ENCODE results near the gene EMILIN3.

The EMILIN3 gene

DNA sequence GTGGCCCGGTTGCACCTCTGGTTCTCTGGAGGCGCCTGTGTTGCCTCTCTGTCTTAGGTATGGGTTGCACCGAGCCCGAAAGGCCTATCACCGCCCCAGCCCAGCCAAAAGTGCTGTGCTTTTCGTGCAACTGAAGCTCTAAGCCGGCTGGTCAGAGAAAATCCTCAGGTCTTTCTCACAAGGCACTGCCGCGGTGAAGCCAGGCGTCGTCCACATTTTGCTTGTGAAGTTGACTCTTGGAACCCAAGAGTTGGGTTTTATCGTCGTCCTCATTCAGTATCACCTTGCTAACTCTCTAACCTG, 726 bp upstream of the EMILIN3 start:
- ATAC-seq, result no peak
- TF ChIP-seq ESRRG (CRISPR knock-in tag; IDR thresholded peaks at IDR 0.05), result no peak
- no peak for TF ChIP-seq TCF4 (CRISPR knock-in tag; IDR thresholded peaks at IDR 0.05; ENCODE audit: borderline replicate concordance)
- TF ChIP-seq, protein P1, sequence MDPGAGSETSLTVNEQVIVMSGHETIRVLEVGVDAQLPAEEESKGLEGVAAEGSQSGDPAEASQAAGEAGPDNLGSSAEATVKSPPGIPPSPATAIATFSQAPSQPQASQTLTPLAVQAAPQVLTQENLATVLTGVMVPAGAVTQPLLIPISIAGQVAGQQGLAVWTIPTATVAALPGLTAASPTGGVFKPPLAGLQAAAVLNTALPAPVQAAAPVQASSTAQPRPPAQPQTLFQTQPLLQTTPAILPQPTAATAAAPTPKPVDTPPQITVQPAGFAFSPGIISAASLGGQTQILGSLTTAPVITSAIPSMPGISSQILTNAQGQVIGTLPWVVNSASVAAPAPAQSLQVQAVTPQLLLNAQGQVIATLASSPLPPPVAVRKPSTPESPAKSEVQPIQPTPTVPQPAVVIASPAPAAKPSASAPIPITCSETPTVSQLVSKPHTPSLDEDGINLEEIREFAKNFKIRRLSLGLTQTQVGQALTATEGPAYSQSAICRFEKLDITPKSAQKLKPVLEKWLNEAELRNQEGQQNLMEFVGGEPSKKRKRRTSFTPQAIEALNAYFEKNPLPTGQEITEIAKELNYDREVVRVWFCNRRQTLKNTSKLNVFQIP (CRISPR knock-in tag; IDR thresholded peaks at IDR 0.05; ENCODE audit: borderline replicate concordance, low read depth), result no peak
- TF ChIP-seq CREB5 (CRISPR knock-in tag; IDR thresholded peaks at IDR 0.05; ENCODE audit: low read depth), result no peak
- TF ChIP-seq ZNF70 (CRISPR knock-in tag; IDR thresholded peaks at IDR 0.05), result no peak
- TF ChIP-seq ZC3H10 (CRISPR knock-in tag; IDR thresholded peaks at IDR 0.05), result no peak
- TF ChIP-seq OSR1 (CRISPR knock-in tag; IDR thresholded peaks at IDR 0.05), result no peak
- TF ChIP-seq ZNF565 (CRISPR knock-in tag; conservative IDR thresholded peaks at IDR 0.05; ENCODE audit: low read depth), result no peak
- no peak for TF ChIP-seq TOX (CRISPR knock-in tag; IDR thresholded peaks at IDR 0.05; ENCODE audit: borderline replicate concordance)
- no peak for TF ChIP-seq CSDC2 (CRISPR knock-in tag; IDR thresholded peaks at IDR 0.05)
- TF ChIP-seq, protein P2, sequence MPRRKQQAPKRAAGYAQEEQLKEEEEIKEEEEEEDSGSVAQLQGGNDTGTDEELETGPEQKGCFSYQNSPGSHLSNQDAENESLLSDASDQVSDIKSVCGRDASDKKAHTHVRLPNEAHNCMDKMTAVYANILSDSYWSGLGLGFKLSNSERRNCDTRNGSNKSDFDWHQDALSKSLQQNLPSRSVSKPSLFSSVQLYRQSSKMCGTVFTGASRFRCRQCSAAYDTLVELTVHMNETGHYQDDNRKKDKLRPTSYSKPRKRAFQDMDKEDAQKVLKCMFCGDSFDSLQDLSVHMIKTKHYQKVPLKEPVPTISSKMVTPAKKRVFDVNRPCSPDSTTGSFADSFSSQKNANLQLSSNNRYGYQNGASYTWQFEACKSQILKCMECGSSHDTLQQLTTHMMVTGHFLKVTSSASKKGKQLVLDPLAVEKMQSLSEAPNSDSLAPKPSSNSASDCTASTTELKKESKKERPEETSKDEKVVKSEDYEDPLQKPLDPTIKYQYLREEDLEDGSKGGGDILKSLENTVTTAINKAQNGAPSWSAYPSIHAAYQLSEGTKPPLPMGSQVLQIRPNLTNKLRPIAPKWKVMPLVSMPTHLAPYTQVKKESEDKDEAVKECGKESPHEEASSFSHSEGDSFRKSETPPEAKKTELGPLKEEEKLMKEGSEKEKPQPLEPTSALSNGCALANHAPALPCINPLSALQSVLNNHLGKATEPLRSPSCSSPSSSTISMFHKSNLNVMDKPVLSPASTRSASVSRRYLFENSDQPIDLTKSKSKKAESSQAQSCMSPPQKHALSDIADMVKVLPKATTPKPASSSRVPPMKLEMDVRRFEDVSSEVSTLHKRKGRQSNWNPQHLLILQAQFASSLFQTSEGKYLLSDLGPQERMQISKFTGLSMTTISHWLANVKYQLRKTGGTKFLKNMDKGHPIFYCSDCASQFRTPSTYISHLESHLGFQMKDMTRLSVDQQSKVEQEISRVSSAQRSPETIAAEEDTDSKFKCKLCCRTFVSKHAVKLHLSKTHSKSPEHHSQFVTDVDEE (CRISPR knock-in tag; IDR thresholded peaks at IDR 0.05), result no peak
- TF ChIP-seq PPARA (CRISPR knock-in tag; IDR thresholded peaks at IDR 0.05; ENCODE audit: borderline replicate concordance), result no peak
- no peak for TF ChIP-seq ZNF8 (CRISPR knock-in tag; IDR thresholded peaks at IDR 0.05)
- TF ChIP-seq ZFP30 (CRISPR knock-in tag; IDR thresholded peaks at IDR 0.05), result no peak
- TF ChIP-seq ISL1 (CRISPR knock-in tag; IDR thresholded peaks at IDR 0.05), result no peak
- TF ChIP-seq BACH2 (CRISPR knock-in tag; IDR thresholded peaks at IDR 0.05; ENCODE audit: borderline replicate concordance), result no peak
- TF ChIP-seq PATZ1 (CRISPR knock-in tag; IDR thresholded peaks at IDR 0.05; ENCODE audit: borderline replicate concordance), result no peak
- no peak for TF ChIP-seq GLIS3 (CRISPR knock-in tag; IDR thresholded peaks at IDR 0.05)
- TF ChIP-seq ZFP3 (CRISPR knock-in tag; IDR thresholded peaks at IDR 0.05), result no peak
- no peak for TF ChIP-seq RARB (CRISPR knock-in tag; IDR thresholded peaks at IDR 0.05)

- TF ChIP-seq, protein P2 (CRISPR knock-in tag; IDR thresholded peaks at IDR 0.05), result no peak
- TF ChIP-seq ZNF70 (CRISPR knock-in tag; IDR thresholded peaks at IDR 0.05), result no peak
- no peak for TF ChIP-seq ZNF8 (CRISPR knock-in tag; IDR thresholded peaks at IDR 0.05)
- no peak for TF ChIP-seq ZFP30 (CRISPR knock-in tag; IDR thresholded peaks at IDR 0.05)
- TF ChIP-seq OSR1 (CRISPR knock-in tag; IDR thresholded peaks at IDR 0.05), result no peak
- TF ChIP-seq ESRRG (CRISPR knock-in tag; IDR thresholded peaks at IDR 0.05), result no peak
- TF ChIP-seq, protein P1 (CRISPR knock-in tag; IDR thresholded peaks at IDR 0.05; ENCODE audit: borderline replicate concordance, low read depth), result no peak
- TF ChIP-seq GLIS3 (CRISPR knock-in tag; IDR thresholded peaks at IDR 0.05), result no peak
- TF ChIP-seq BACH2 (CRISPR knock-in tag; IDR thresholded peaks at IDR 0.05; ENCODE audit: borderline replicate concordance), result no peak
- no peak for TF ChIP-seq ISL1 (CRISPR knock-in tag; IDR thresholded peaks at IDR 0.05)
- TF ChIP-seq ZFP3 (CRISPR knock-in tag; IDR thresholded peaks at IDR 0.05), result no peak
- no peak for TF ChIP-seq CSDC2 (CRISPR knock-in tag; IDR thresholded peaks at IDR 0.05)
- TF ChIP-seq ZC3H10 (CRISPR knock-in tag; IDR thresholded peaks at IDR 0.05), result no peak
- TF ChIP-seq PATZ1 (CRISPR knock-in tag; IDR thresholded peaks at IDR 0.05; ENCODE audit: borderline replicate concordance), result no peak
- no peak for ATAC-seq
Measured at GRCh38 chr20:41365777-41366545, 657 bp downstream of the EMILIN3 start.
